GM19372 (cell line): ENCODE data around the gene TTF2.
"Not testable (repeated sequence)": the region's sequence is repeated elsewhere in the genome, so short reads cannot be mapped to it uniquely, and the experiment has no call there.

ENCODE experiments used
- ATAC-seq: cut with Tn5 transposase; IDR thresholded peaks from one replicate; pipeline ENCODE4 v1.9.1; 2021; ENCODE audit warnings: mild to moderate bottlenecking, low read depth, moderate library complexity; ENCODE audit not compliant: unreplicated experiment

The TTF2 gene

DNA sequence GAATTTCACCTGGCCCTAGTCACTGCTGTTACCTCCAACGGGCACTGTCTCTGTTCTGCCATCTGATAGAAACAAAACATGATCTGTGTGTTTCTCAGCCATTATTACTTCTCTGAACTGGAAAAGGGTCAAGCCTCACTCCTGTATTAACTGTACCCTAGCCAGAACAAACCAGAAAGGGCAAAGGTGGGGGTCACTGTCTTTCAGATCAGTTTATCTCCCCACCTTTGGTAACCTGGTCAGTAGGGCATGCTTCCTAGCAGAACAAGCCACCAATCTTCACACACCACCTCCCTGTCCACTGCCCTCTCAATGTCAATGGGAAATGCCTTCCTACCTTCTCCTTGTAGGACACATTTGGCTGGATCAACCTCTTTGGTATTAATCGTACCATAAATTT is 57.6 kb downstream of the TTF2 start:
- no peak for ATAC-seq

GRCh38 chr1:117118137-117118536 is 58.0 kb downstream of the TTF2 start:
- ATAC-seq: no peak

GRCh38 chr1:117119144-117119543 is 59.0 kb downstream of the TTF2 start:
- not testable (repeated sequence) for ATAC-seq

DNA sequence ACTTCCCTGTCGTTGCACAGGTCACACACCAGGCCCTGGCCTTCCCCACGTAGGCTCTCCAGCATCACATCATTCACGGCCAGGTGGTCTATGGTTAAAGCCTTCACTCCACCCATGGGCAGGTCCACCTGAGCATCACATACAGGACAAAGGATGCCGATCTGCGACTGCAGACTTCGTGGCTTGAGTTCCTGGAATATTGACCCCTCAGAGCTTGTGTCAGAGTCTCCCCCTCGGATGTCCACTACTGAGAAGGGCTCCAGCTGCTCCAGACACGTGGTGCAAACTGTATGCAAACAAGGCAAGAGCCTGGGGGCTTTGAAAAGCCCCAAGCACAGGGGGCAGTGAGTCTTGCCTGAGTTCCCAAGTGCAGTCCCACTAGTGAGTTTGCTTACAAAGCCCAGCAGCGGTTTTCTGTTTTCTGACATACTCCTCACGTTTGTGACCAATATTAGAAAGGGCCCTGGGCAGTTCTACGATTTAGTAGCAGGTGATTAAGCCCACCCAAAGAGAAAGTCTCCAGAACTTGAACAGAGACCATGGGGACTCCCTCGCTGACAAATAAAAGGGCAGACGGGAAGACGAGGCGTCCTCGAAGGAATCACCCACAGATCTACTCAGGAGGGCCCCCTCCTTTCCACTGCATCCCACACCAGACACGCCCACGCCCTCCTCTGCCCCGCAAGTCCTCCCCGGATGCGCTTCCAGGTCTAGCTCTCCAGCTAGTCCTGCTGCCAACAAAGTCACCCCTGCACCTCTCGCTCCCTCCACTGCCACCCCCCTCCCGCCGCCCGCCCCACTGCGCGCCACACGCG is 60.9 kb downstream of the TTF2 start:
- ATAC-seq: no peak

DNA sequence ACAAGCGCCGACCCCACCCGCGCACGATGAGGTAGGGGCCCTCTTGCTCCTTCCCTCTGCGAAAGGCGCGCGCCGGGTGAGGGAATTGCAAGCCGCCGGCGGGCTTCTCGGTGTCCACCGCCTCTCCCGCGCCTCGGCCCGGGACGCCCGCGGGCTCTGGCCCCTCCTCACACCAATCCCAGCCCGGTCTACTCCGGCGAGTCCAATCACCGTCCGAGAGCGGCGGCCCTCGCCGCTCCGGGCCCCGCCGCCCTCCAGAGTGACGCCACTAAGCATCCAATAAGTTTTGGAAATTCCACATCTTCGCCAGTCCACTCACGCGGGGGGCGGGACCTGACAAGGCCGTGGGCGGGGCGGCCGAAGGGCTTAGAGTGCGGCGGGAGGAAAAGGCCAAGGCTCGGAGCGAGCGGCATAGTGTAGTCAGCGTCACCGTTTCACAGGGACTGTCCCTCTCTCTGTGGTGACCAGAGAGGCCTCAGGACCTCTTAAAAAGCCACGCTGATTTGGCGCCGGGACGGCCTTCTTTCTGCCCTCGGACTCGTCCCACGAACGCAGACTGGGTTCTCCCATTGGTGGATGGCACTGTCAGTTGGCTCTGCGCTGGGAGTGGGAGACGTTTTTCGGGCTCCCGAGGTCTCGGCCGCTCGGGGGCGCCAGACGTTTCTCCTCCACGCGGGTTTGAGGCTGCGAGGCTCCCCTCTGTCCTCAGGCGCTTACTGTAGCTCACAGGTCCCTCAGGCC is 61.6 kb downstream of the TTF2 start, which contains the start of gene TRIM45:
TSS of gene TRIM45 (minus strand) at position 161 of the 741 bp plus-strand sequence. CDS start 548 bp downstream, outside the sequence.
- peak; percentile 93 for ATAC-seq

GRCh38 chr1:117122330-117123025 is 62.4 kb downstream of the TTF2 start:
- no peak for ATAC-seq

DNA sequence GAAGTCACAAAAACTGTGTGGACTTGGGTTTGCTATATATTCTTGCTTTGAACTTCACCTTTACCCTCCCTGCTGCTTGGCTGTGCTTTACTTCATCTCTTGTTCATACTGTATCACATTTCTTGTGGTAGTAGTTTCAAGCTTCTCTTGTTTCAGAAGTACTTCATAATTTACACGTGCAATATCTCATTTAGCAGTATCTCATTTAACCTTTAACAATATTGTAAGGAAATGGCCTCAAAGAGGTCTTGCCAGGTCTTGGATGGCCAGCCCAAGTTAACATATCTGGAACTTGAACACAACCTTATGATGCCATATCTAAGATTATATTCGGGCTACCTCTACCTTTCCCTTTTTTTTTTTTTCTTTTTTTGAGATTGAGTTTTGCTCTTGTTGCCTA is 63.1 kb downstream of the TTF2 start:
- ATAC-seq: no peak

DNA sequence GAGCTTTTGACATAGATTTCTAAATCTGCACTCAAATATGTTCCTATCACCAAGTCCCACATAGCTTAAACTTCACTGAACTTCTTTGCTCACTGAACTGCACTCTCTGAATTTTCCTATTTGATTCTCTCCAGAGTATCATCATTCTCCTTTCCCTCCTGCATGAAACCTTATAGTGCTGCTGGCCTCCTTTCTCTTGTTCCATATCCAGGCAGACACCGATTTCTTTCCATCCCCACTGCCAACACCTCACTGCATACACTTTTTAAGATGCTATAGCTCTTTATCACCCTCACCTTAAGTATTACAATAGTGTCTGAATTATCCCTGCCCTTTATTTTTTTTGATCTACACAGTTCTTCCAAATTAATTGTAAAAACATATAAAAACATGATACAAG is 64.5 kb downstream of the TTF2 start:
- ATAC-seq: no peak

GRCh38 chr1:117127795-117128194 is 67.7 kb downstream of the TTF2 start:
- ATAC-seq: no peak

DNA sequence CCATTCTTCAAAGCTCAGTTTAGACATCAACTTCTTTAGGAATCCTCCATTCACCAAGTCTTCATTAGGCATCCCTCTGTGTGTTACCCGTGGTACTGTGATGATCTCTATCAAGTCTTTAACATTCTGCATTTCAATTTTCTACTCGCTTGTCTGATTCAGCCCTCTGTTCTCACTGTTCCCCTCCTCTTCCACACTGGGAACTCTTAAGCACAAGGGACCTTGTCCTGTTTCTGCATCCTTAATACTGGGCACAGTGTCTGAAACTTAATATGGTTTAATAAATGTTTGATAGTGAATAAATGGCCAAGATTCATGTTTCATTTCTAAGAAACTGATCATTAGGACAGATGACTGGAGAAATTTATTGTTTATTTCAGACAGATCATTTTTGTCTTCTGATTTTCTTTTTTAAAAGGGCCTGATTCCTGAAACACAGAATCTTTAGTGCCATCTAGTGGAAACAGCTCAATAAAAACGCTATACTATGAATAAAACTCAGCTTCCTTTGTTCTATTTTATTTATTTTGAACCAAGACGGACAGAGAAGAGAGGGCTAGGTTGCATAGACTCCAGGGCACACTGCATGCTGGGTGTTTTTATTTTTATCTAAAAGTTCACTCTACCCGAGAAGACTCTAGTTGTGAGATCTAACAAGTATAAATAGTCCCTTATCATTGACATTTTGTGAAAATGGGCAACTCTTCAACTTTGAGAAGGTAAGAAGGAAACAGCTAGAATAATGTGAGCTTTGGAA is 68.4 kb downstream of the TTF2 start:
- no peak for ATAC-seq

GRCh38 chr1:117130526-117130925 is 70.4 kb downstream of the TTF2 start:
- ATAC-seq: no peak

- no peak for ATAC-seq
Observed at GRCh38 chr1:117135329-117135728, 75.2 kb downstream of the TTF2 start.

DNA sequence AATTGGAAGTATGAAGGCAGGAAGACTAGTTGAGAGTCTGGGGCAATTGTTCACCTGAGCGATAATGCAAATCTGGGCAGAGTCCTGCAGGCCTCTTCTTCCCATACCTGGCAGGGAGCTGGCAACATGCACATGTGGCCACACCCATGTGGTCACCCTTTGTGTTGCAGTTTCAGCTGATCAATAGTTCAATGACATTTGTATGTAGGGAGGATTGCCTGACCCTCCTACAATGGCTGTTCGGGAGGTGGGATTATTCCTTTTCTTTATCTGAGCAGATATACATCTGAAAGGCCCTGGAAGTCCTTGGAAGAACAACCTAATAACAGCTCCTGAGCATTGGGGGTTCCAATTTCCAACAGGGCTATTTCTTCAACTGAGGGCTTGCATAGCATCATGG is 76.6 kb downstream of the TTF2 start:
- no peak for ATAC-seq

DNA sequence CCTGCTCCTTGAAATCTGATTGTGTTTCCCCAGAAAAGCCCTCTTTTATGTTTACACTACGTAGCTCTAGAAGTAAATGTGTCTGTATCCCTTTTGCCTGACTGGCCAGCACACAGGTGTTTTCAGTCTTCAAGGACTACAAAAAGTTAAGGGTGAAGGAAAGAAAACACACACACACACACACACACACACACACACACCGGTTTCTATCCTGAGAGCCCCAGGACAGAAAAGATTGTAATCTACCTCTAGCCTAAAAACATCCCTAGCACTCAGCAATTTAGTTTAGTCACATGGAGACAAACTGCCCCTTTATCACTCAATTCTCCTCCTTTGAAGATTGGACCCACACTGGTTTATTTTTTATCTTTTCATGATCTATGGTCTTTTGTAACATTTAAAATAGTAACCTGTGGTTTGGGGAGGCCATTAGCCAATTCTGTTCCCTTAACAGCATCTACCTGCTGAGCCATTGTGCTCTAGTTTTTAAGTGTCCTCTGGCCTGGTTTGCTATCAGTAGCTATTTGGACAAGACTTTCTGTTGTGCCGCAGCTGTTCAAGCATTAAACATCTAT is 77.2 kb downstream of the TTF2 start:
- ATAC-seq: no peak

DNA sequence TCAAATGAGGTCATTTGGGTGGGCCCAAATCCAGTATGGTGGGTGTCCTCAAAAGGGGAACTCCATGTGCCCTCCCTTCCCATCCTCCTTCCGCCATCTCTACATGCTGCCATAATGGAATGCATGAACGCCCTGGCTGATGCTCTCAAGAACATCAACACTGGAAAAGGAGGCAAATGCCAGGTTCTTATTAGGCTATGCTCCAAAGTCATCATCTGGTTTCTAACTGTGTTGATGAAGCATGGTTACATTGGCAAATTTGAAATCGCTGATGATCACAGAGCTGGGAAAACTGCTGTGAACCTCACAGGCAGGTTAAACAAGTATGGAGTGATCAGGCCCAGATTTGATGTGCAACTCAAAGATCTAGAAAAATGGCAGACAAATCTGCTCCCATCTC is 78.0 kb downstream of the TTF2 start:
- no peak for ATAC-seq

DNA sequence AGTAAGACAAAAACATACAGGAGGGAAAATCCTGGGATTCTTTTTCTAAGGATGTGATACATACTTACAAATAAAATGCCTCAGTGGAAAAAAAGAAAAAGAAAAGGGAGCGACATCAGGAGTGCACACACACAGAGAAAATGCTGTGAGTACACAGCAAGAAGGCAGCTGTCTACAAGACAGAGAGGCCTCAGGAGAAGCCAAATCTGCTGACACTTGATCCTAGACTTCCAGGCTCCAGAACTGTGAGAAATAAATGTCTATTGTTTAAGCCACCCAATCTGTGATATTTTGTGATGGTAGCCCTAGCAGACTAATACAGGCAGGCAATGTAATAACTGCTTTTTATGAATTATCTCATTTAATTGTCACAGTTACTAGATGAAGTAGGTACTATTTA is 78.4 kb downstream of the TTF2 start:
- no peak for ATAC-seq

GRCh38 chr1:117142200-117142599 is 82.1 kb downstream of the TTF2 start:
- no peak for ATAC-seq

DNA sequence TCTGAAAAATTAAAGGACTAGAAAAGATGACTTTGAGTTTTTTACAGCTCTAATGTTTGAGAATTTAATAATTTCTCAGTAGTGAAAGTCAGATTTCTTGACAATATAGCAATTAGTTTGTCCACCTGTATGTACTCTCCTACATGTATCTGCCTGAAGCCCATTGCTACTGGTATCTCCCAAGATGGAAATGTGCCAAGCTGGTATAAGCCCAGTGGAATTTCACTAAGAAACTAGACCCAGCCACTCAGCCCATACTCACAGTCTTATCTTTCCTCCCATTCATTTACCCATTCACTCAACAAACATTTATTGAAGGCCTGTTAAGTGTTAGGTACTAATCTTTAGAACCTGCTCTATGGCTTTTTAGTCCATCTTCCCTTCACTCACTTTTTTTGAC is 83.0 kb downstream of the TTF2 start:
- no peak for ATAC-seq

DNA sequence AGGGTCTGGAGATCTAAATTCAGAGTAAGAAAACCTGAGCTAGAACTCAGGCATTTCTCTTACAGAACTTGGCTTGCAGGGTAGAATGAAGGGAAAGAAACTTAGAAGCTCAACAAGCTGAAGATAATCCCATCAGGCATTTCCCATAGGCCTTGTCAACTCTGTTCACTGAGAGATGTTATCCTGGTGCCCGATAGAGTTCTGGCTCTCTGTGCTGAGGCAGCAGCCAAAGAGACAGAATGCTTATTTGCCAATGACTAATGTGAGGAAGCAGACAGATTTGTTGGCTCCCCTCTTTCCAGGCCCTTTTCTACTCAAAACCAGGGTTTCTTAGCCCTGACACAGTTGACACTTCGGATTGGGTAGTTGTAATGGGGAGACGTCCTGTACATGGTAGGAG is 83.7 kb downstream of the TTF2 start:
- no peak for ATAC-seq

- no peak for ATAC-seq
Observed at GRCh38 chr1:117146072-117146471, 85.9 kb downstream of the TTF2 start.
